ENCODE results near the gene MEIOC. TPM values are rescaled to one million over a fixed set of nuclear protein-coding genes. Genes with fewer than 3 reads are reported as not detected.
A peak's percentile ranks its signal among the peaks of the same experiment; 100 is the strongest.
"Not testable (repeated sequence)": the region's sequence is repeated elsewhere in the genome, so short reads cannot be mapped to it uniquely, and the experiment has no call there.

The MEIOC gene
- total RNA-seq, 1 donor, result 0.43 TPM

DNA sequence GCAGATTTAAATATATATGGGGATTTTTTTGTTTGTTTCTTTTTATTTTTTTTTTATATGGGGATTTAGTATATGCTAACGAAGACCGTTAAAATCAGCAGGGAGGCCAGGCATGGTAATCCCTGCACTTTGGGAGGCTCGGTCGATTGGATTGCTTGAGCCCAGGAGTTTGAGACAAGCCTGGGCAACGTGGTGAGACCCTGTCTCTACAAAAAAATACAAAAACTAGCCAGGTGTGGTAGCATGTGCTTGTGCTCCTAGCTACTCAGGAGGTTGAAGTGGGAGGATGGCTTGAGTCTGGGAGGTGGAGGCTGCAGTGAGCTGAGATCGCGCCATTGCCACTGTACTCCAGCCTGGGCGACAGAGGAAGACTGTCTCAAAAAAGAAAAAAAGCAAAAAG is 22.3 kb upstream of the MEIOC start:
- no peak overlapping the region for H3K4me3 ChIP-seq (ENCODE audit: low read depth, low read length)
- no peak for DNase-seq (ENCODE audit: low read depth)
- TF ChIP-seq, protein P1, sequence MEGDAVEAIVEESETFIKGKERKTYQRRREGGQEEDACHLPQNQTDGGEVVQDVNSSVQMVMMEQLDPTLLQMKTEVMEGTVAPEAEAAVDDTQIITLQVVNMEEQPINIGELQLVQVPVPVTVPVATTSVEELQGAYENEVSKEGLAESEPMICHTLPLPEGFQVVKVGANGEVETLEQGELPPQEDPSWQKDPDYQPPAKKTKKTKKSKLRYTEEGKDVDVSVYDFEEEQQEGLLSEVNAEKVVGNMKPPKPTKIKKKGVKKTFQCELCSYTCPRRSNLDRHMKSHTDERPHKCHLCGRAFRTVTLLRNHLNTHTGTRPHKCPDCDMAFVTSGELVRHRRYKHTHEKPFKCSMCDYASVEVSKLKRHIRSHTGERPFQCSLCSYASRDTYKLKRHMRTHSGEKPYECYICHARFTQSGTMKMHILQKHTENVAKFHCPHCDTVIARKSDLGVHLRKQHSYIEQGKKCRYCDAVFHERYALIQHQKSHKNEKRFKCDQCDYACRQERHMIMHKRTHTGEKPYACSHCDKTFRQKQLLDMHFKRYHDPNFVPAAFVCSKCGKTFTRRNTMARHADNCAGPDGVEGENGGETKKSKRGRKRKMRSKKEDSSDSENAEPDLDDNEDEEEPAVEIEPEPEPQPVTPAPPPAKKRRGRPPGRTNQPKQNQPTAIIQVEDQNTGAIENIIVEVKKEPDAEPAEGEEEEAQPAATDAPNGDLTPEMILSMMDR (IDR thresholded peaks at IDR 0.05; ENCODE audit: insufficient read depth, low read depth, low read length), result no peak

DNA sequence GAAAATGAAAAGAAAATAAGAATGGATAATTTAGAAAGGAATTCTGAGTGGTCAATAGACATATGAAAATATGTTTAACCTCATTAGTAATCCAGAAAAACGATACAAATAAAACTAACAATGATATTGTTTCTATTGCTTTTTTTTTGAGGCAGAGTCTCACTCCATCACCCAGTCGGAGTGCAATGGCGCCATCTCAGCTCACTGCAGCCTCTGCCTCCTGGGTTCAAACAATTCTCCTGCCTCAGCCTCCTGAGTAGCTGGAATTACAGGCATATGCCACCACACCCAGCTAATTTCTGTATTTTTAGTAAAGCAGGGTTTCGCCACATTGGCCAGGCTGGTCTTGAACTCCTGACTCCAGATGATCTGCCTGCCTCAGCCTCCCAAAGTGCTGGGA is 21.9 kb upstream of the MEIOC start:
- TF ChIP-seq, protein P1 (IDR thresholded peaks at IDR 0.05; ENCODE audit: insufficient read depth, low read depth, low read length), result peak; percentile 15
- DNase-seq (ENCODE audit: low read depth); H3K4me3 ChIP-seq (ENCODE audit: low read depth, low read length): not testable (repeated sequence)

DNA sequence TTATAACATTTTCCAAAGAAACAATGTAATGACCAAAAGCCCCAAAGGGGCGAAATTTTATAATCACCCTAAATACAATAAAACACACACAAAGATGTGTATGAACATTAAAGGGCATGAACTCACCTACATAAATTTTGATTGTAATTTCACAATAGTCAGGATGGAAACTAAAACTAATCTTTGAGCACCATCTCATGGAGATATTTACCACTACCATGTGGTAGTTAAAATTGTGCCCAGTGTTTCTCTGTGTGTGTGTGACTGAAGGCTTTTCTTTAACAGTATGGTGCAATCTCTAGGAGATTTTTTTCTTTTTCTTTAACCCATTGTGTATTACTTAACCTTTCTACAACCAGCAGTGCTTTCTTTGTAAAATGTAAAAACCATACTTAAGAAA is 19.7 kb upstream of the MEIOC start:
- no peak overlapping the region for H3K4me3 ChIP-seq (ENCODE audit: low read depth, low read length)
- DNase-seq (ENCODE audit: low read depth), result peak; percentile 73
- TF ChIP-seq, protein P1 (IDR thresholded peaks at IDR 0.05; ENCODE audit: insufficient read depth, low read depth, low read length), result peak; percentile 56

DNA sequence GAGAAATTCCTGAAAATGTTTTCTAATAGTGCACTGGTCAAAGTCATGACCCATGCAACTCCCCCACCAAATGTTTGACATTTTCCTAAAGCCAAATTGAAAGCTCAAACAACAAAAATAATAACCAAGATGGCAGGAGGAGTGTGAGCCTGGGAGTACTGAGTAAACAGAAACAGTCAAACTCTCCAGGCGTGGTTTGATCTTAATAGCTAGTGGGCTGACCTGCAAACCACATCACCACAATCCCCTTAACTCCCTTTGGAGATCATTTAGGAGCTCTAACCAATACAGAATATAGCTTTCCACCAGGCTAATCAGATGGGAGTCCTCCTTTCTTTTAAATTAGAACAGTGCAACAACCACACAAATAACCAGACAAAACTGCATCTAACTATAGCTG is 19.2 kb upstream of the MEIOC start:
- no peak overlapping the region for H3K4me3 ChIP-seq (ENCODE audit: low read depth, low read length)
- TF ChIP-seq, protein P1 (IDR thresholded peaks at IDR 0.05; ENCODE audit: insufficient read depth, low read depth, low read length), result no peak
- no peak for DNase-seq (ENCODE audit: low read depth)

DNA sequence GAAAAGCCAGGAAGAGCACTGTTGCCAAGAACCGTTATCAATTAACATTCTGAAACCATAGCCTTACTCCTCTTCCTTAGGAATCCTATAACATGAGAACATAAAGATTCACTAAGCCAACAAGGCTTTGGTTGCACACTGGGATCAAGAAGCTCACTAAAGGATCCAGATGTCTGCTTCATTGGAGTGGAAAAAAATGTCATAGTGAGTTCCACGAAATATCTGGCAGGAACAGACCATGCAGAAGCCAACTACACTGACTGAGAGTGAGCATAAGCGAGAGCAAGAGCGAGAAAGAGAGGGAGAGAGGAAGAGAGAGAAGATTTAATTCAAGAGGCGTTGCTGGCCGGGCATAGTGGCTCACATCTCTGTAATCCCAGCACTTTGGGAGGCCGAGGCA is 13.4 kb upstream of the MEIOC start:
- no peak for DNase-seq (ENCODE audit: low read depth)
- TF ChIP-seq, protein P1 (IDR thresholded peaks at IDR 0.05; ENCODE audit: insufficient read depth, low read depth, low read length), result no peak
- H3K4me3 ChIP-seq (ENCODE audit: low read depth, low read length), result no peak overlapping the region

DNA sequence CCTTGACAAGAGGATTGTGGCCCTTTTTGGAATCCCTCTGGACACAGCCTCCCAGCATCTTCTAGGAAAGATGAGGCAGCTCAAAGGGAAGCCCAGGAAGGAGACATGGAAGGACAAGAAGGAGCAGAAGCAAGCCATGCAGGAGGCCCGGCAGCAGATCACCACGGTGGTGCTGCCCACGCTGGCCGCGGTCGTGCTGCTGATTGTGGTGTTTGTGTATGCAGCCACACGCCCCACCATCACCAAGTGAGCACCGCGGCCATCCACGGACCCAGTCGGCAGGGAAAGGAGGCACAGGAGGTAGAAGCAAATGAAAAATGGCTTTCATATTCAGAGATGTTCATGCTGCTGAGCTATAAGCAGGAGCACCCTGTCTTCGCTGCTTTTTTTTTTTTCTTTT is 10.9 kb upstream of the MEIOC start:
- H3K4me3 ChIP-seq (ENCODE audit: low read depth, low read length), result no peak overlapping the region
- TF ChIP-seq, protein P1 (IDR thresholded peaks at IDR 0.05; ENCODE audit: insufficient read depth, low read depth, low read length), result no peak
- no peak for DNase-seq (ENCODE audit: low read depth)

DNA sequence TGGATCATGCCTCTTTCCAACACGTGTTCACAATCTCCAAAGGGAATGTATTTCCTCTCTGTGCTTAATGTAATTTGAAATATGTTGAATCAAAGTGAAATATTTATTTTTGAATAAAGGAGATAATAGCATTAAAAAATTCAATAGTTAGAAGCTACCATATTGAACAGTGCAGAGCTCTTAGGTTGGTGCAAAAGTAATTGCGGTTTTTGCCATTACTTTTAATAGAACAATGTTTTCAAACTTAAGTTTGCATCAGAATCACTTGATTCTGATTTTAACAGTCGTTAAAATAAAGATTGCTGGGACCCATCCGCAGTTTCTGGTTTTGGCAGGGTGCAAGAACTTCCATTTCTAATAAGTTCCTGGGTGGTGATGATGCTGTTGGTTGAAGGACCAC is 10.0 kb upstream of the MEIOC start:
- H3K4me3 ChIP-seq (ENCODE audit: low read depth, low read length), result no peak overlapping the region
- TF ChIP-seq, protein P1 (IDR thresholded peaks at IDR 0.05; ENCODE audit: insufficient read depth, low read depth, low read length), result no peak
- DNase-seq (ENCODE audit: low read depth), result no peak

All from fibroblast of villous mesenchyme (primary cell).